Measurements from ENCODE around the gene FILIP1L. TPM values are rescaled to one million over a fixed set of nuclear protein-coding genes. Genes with fewer than 3 reads are reported as not detected.

FILIP1L gene
- total and polyA plus RNA-seq, 7 donors, result 9.2 to 274 (median 78.5) TPM

- H3K27ac ChIP-seq, result peak overlapping the region; percentile 71
- H3K4me3 ChIP-seq, result no peak overlapping the region
- ATAC-seq (no peak), DNase-seq (no peak)
- intact Hi-C loops (cut with DNase I), result loop anchor here in 1 of 2 donors (2.0 kb wide), 1 partner anchor 20 kb away; no protein-coding TSS in a partner anchor
- H3K27me3 ChIP-seq (ENCODE audit: insufficient read depth in 3 of 3, low read length in 2 of 3), result no peaks in the 10 kb centered on the region
- H3K9me3 ChIP-seq, result no peaks in the 10 kb centered on the region
- peaks cover 0 to 43% of the 10 kb centered on the region in 2 donors for H3K36me3 ChIP-seq (ENCODE audit: insufficient read depth in 1 of 2, low read depth in 1 of 2)
- no peak for TF ChIP-seq CTCF (IDR thresholded peaks at IDR 0.05)
- 70 to 80% (median 76%) methylated on average over 3 of the region's 3 CpGs for WGBS, 3 donors
- H3K4me1 ChIP-seq, result peaks cover 48% of the 10 kb centered on the region
Observed at GRCh38 chr3:99856437-99857220, 257.7 kb downstream of the FILIP1L start.

GRCh38 chr3:99855900-99856299 lies 258.4 kb downstream of the FILIP1L start:
- Histone ChIP-seq H3K4me3 (no peak overlapping the region), H3K9me3 (no peaks in the 10 kb centered on the region), H3K27ac (no peak overlapping the region), H3K27me3 (ENCODE audit: insufficient read depth in 3 of 3, low read length in 2 of 3) (no peaks in the 10 kb centered on the region), H3K36me3 (ENCODE audit: insufficient read depth in 1 of 2, low read depth in 1 of 2) (peaks cover 0 to 42% of the 10 kb centered on the region in 2 donors), H3K4me1 (peaks cover 44% of the 10 kb centered on the region)
- WGBS, 3 donors, result 87 to 89% (median 88%) methylated on average over 1 of the region's 1 CpG
- ATAC-seq, result no peak
- TF ChIP-seq CTCF (IDR thresholded peaks at IDR 0.05), result no peak
- intact Hi-C loops (cut with DNase I), result loop anchor here in 1 of 2 donors (2.0 kb wide), 1 partner anchor 19 kb away; no protein-coding TSS in a partner anchor
- DNase-seq, result no peak

- TF ChIP-seq CTCF (IDR thresholded peaks at IDR 0.05), result no peak
- DNase-seq (no peak), ATAC-seq (no peak)
- Histone ChIP-seq H3K27me3 (ENCODE audit: insufficient read depth in 3 of 3, low read length in 2 of 3) (no peaks in the 10 kb centered on the region), H3K27ac (peak overlapping the region; percentile 3), H3K9me3 (no peaks in the 10 kb centered on the region), H3K36me3 (ENCODE audit: insufficient read depth in 1 of 2, low read depth in 1 of 2) (peaks cover 0 to 53% of the 10 kb centered on the region in 2 donors), H3K4me1 (peaks cover 34% of the 10 kb centered on the region), H3K4me3 (no peak overlapping the region)
- intact Hi-C loops (cut with DNase I), result no loop called here
- 41 to 67% (median 47%) methylated on average over 1 of the region's 1 CpG for WGBS, 3 donors
Observed at GRCh38 chr3:99854756-99855298, 259.5 kb downstream of the FILIP1L start.

- no peak overlapping the region for H3K27ac ChIP-seq
- no peak for TF ChIP-seq CTCF (IDR thresholded peaks at IDR 0.05)
- intact Hi-C loops (cut with DNase I), result no loop called here
- no peaks in the 10 kb centered on the region for H3K9me3 ChIP-seq
- WGBS, 3 donors, result 36 to 48% (median 38%) methylated on average over 1 of the region's 1 CpG
- no peak overlapping the region for H3K4me3 ChIP-seq
- no peaks in the 10 kb centered on the region for H3K27me3 ChIP-seq (ENCODE audit: insufficient read depth in 3 of 3, low read length in 2 of 3)
- H3K4me1 ChIP-seq, result peaks cover 29% of the 10 kb centered on the region
- H3K36me3 ChIP-seq (ENCODE audit: insufficient read depth in 1 of 2, low read depth in 1 of 2), result peaks cover 0 to 49% of the 10 kb centered on the region in 2 donors
- ATAC-seq (peak in 2 of 4 donors; percentile 26 to 32), DNase-seq (no peak)
Observed at GRCh38 chr3:99852851-99853250, 261.4 kb downstream of the FILIP1L start.
